ENCODE data around the gene SYCP3.

GRCh38 chr12:101707131-101707782 is 32.0 kb downstream of the SYCP3 start:
- TF ChIP-seq CTCF (IDR thresholded peaks at IDR 0.05; ENCODE audit: poor library complexity) (no peak), EZH2 (IDR thresholded peaks at IDR 0.05; ENCODE audit: borderline replicate concordance) (no peak), EZH2phosphoT487 (IDR thresholded peaks at IDR 0.05; ENCODE audit: low read depth, severe bottlenecking, unreplicated experiment) (no peak)

Data from hepatocyte (in vitro differentiated cells).